Fibroblast of pulmonary artery (primary cell): ENCODE results near the gene PPAT.

Source experiments
- DNase-seq: peaks from one replicate; pipeline ENCODE4 v3.0.0-alpha.2; 2010; ENCODE audit warnings: low read depth
- H3K4me3 ChIP-seq: replicated peaks from 2 replicates; pipeline ENCODE4 v1.5.1; 2011; ENCODE audit warnings: low read depth, mild to moderate bottlenecking, control low read depth, low read length, moderate library complexity
- CTCF ChIP-seq: IDR thresholded peaks from 2 replicates; pipeline ENCODE4 v1.5.1; 2011; ENCODE audit warnings: mild to moderate bottlenecking, control low read depth, low read length, inconsistent platforms; ENCODE audit errors: missing control alignments

The PPAT gene

GRCh38 chr4:56409511-56410090, 25.8 kb downstream of the PPAT start:
- peak overlapping the region; percentile 55 for H3K4me3 ChIP-seq
- TF ChIP-seq CTCF, result no peak
- DNase-seq, result peak; percentile 30

- H3K4me3 ChIP-seq, result no peak overlapping the region
- TF ChIP-seq CTCF, result no peak
- DNase-seq, result no peak
These were observed 26.4 kb downstream of the PPAT start for GRCh38 chr4:56408978-56409377.

- H3K4me3 ChIP-seq, result no peak overlapping the region
- no peak for DNase-seq
- TF ChIP-seq CTCF, result no peak
These were observed 29.3 kb downstream of the PPAT start for GRCh38 chr4:56406151-56406550.

GRCh38 chr4:56405016-56405415, 30.4 kb downstream of the PPAT start:
- peak; percentile 18 for DNase-seq
- H3K4me3 ChIP-seq, result no peak overlapping the region
- TF ChIP-seq CTCF, result no peak

GRCh38 chr4:56400560-56400959, 34.9 kb downstream of the PPAT start:
- TF ChIP-seq CTCF, result no peak
- no peak overlapping the region for H3K4me3 ChIP-seq
- DNase-seq, result no peak

GRCh38 chr4:56391270-56391669, 44.1 kb downstream of the PPAT start:
- no peak for DNase-seq
- H3K4me3 ChIP-seq, result no peak overlapping the region
- TF ChIP-seq CTCF, result no peak

- no peak for TF ChIP-seq CTCF
- DNase-seq, result no peak
These were observed 45.9 kb downstream of the PPAT start for GRCh38 chr4:56389558-56389957.

More at GRCh38 chr4:56389558-56389957, 45.9 kb downstream of the PPAT start:
- no peak overlapping the region for H3K4me3 ChIP-seq
